Upper lobe of left lung (tissue), 6 donors: ENCODE results near the gene SRPK2. TPM values are rescaled to one million over a fixed set of nuclear protein-coding genes. Genes with fewer than 3 reads are reported as not detected.
A peak's percentile ranks its signal among the peaks of the same experiment; 100 is the strongest.

Experiments used
- ATAC-seq, 2 donors: fragments of 200-7000 bp; cut with Tn5 transposase; one replicate each; pipeline ENCODE4 v1.9.1; 2022; ENCODE audit warnings: mild to moderate bottlenecking in 2 of 2, moderate library complexity in 2 of 2; ENCODE audit not compliant: low FRiP score in 2 of 2
- DNase-seq, 2 donors: peaks; one replicate each; pipeline ENCODE4 v3.0.0-alpha.2; 2019 to 2020
- H3K27ac ChIP-seq, 4 donors: fragments of 200-600 bp; sonication (generic); one replicate each; pipeline ENCODE4 v1.5.1; 2016 to 2019
- H3K27me3 ChIP-seq, 4 donors: fragments of 200-600 bp; sonication (generic); one replicate each; pipeline ENCODE4 v1.5.1; 2017 to 2019
- H3K36me3 ChIP-seq, 4 donors: fragments of 200-600 bp; sonication (generic); one replicate each; pipeline ENCODE4 v1.5.1; 2016 to 2019
- H3K4me1 ChIP-seq, 4 donors: fragments of 200-600 bp; sonication (generic); one replicate each; pipeline ENCODE4 v1.5.1; 2018 to 2019
- H3K4me3 ChIP-seq, 4 donors: fragments of 200-600 bp; sonication (generic); one replicate each; pipeline ENCODE4 v1.5.1; 2017 to 2019; ENCODE audit warnings: mild to moderate bottlenecking in 2 of 4, moderate library complexity in 1 of 4
- H3K9me3 ChIP-seq, 4 donors: fragments of 200-600 bp; sonication (generic); one replicate each; pipeline ENCODE4 v1.5.1; 2018 to 2019
- CTCF ChIP-seq, 6 experiments: fragments of 450-650 bp in 4 of 6; fragments of 200-600 bp in 2 of 6; sonication (generic) in 2 of 6; IDR thresholded peaks; one replicate each; pipeline ENCODE4 v1.5.1; 2016 to 2019; ENCODE audit warnings: antibody characterized with exemption in 6 of 6
- EP300 ChIP-seq, 4 donors: sonication (generic); formaldehyde crosslinking; IDR thresholded peaks; one replicate each; pipeline ENCODE4 v1.5.1; 2017; ENCODE audit warnings: antibody characterized with exemption in 4 of 4, control low read depth in 2 of 4
- POLR2A ChIP-seq, 4 donors: fragments of 450-650 bp; IDR thresholded peaks; one replicate each; pipeline ENCODE4 v1.5.1; 2016 to 2017; ENCODE audit warnings: antibody characterized with exemption in 4 of 4, mild to moderate bottlenecking in 2 of 4
- POLR2AphosphoS5 ChIP-seq, 2 donors: sonication (generic); formaldehyde crosslinking; IDR thresholded peaks; one replicate each; pipeline ENCODE4 v1.5.1; 2017; ENCODE audit warnings: antibody characterized with exemption in 2 of 2
- WGBS, 2 donors: methylation state at CpG; one replicate each; pipeline ENCODE4 v1.1.5; 2017 to 2018; 5-methylcytosine and 5-hydroxymethylcytosine counted together
- total RNA-seq, 6 donors: library from RNA; depleted of rRNA in 4 of 6; stranded (reverse); fragments of >200 nt in 4 of 6; gene quantifications; one replicate each; pipeline versions ENCODE4 v1.1.0 to v1.2.1, GENCODE V29; 2016 to 2021
- donor health status: DM: no; HTN: no; CAD: no; lungs with moderate emphysema.
- donor health status: DM: no; HTN: yes; CAD: no; lungs with severe emphysema.

SRPK2 gene
- total RNA-seq, 6 donors from 2014 or later = 29.6 to 55.6 (median 45.6) TPM

DNA sequence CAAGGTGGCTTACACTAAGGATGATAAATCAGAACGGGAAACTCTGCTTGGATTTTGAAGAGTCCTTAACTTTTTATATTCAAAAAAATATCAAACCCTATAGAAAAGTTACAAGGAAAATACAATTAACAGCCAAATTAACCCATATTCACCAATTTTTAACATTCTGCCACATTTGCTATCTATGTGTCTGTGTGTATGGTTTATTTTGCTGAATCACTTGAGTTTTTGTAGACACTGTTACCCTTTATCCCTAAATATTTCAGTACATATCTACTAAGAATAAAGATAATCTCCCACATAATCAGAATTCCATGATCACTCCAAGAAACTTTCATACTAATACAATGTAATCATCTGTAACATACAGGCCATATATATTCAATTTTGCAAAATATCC lies 1.2 kb upstream of the SRPK2 start:
- H3K4me3 ChIP-seq = no peak overlapping the region
- 91 to 92% methylated on average over 1 of the region's 1 CpG for WGBS, 2 donors
- H3K27me3 ChIP-seq = no peaks in the 10 kb centered on the region
- no peaks in the 10 kb centered on the region for H3K9me3 ChIP-seq
- no peak overlapping the region for H3K27ac ChIP-seq
- peaks cover 3 to 11% (median 8%) of the 10 kb centered on the region in 4 donors for H3K4me1 ChIP-seq
- TF ChIP-seq POLR2A (IDR thresholded peaks at IDR 0.05) = no peak
- TF ChIP-seq EP300 (IDR thresholded peaks at IDR 0.05) = no peak
- TF ChIP-seq CTCF (IDR thresholded peaks at IDR 0.05) = no peak
- no peak for TF ChIP-seq POLR2AphosphoS5 (IDR thresholded peaks at IDR 0.05)
- DNase-seq = no peak
- H3K36me3 ChIP-seq = no peaks in the 10 kb centered on the region
- no peak for ATAC-seq

GRCh38 chr7:105389088-105389650 lies 448 bp upstream of the SRPK2 start:
- Histone ChIP-seq H3K27me3 (no peaks in the 10 kb centered on the region), H3K36me3 (no peaks in the 10 kb centered on the region), H3K4me1 (peaks cover 3 to 11% (median 8%) of the 10 kb centered on the region in 4 donors), H3K4me3 (peak overlapping the region; percentile 46 to 99 (median 96)), H3K9me3 (no peaks in the 10 kb centered on the region), H3K27ac (peak overlapping the region in 3 of 4 donors; percentile 12 to 92 (median 51))
- ATAC-seq (peak; percentile 59 to 72), DNase-seq (peak in 1 of 2 donors; percentile 39)
- TF ChIP-seq CTCF (IDR thresholded peaks at IDR 0.05) = peak in 1 of 6 experiments; percentile 18
- no peak for TF ChIP-seq EP300 (IDR thresholded peaks at IDR 0.05)
- WGBS, 2 donors = 8% methylated on average over 27 to 31 of the region's 45 CpGs

GRCh38 chr7:105387508-105388355 lies 989 bp downstream of the SRPK2 start:
- peak; percentile 75 to 78 for ATAC-seq
- Histone ChIP-seq H3K4me3 (peak overlapping the region; percentile 84 to 99 (median 96)), H3K27ac (peak overlapping the region; percentile 59 to 92 (median 72)), H3K36me3 (no peaks in the 10 kb centered on the region), H3K9me3 (no peaks in the 10 kb centered on the region), H3K27me3 (no peaks in the 10 kb centered on the region), H3K4me1 (peaks cover 3 to 11% (median 8%) of the 10 kb centered on the region in 4 donors)
- peak; percentile 81 to 89 for DNase-seq
- 2 to 5% methylated on average over 20 to 49 of the region's 76 CpGs for WGBS, 2 donors
- TF ChIP-seq POLR2A (IDR thresholded peaks at IDR 0.05) = peak in 2 of 4 donors; percentile 6 to 22
- TF ChIP-seq POLR2AphosphoS5 (IDR thresholded peaks at IDR 0.05) = no peak

DNA sequence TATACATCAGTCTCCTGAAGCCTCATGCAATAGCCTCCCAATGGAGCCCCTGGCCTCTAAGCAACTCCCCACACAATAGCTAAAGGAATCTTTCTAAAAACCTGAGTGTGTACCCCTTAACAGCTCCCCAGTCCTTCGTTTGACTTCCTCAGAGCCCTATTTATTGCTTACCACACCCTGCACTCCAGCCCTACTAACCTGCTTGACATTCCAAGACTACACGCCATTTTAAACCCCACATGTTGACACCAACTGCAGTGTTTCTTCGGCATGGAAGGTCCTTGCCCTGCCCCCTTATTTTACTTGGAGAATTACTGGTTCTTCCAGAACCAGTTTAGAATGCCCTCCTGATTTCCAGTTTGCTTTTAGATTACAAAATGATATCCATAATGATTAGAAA lies 10.8 kb downstream of the SRPK2 start:
- no peak for DNase-seq
- H3K4me3 ChIP-seq = no peak overlapping the region
- WGBS, 2 donors = 69 to 78% methylated on average over 3 of the region's 3 CpGs
- ATAC-seq = no peak
- TF ChIP-seq EP300 (IDR thresholded peaks at IDR 0.05) (no peak), POLR2AphosphoS5 (IDR thresholded peaks at IDR 0.05) (no peak), CTCF (IDR thresholded peaks at IDR 0.05) (no peak), POLR2A (IDR thresholded peaks at IDR 0.05) (no peak)
- no peaks in the 10 kb centered on the region for H3K27me3 ChIP-seq
- H3K4me1 ChIP-seq = peaks cover 0 to 7% (median 2%) of the 10 kb centered on the region in 4 donors
- H3K9me3 ChIP-seq = no peaks in the 10 kb centered on the region
- no peaks in the 10 kb centered on the region for H3K36me3 ChIP-seq
- no peak overlapping the region for H3K27ac ChIP-seq

- WGBS, 2 donors = 96% methylated on average over 4 of the region's 4 CpGs
- H3K9me3 ChIP-seq = no peaks in the 10 kb centered on the region
- no peak overlapping the region for H3K4me3 ChIP-seq
- no peaks in the 10 kb centered on the region for H3K27me3 ChIP-seq
- ATAC-seq (peak in 1 of 2 donors; percentile 71), DNase-seq (no peak)
- no peak overlapping the region for H3K27ac ChIP-seq
- no peaks in the 10 kb centered on the region for H3K36me3 ChIP-seq
- TF ChIP-seq POLR2A (IDR thresholded peaks at IDR 0.05) (no peak), CTCF (IDR thresholded peaks at IDR 0.05) (no peak), EP300 (IDR thresholded peaks at IDR 0.05) (no peak), POLR2AphosphoS5 (IDR thresholded peaks at IDR 0.05) (no peak)
- H3K4me1 ChIP-seq = peaks cover 0 to 9% (median 4%) of the 10 kb centered on the region in 4 donors
Measured at GRCh38 chr7:105376908-105377533, 11.7 kb downstream of the SRPK2 start.
